NCI-H510A treated with DMSO at 0.1 percent for 48 hours (cell line): ENCODE measurements around the gene PRKCA.
A peak's percentile ranks its signal among the peaks of the same experiment; 100 is the strongest.
"Not testable (repeated sequence)": the region's sequence is repeated elsewhere in the genome, so short reads cannot be mapped to it uniquely, and the experiment has no call there.

ENCODE experiments used
- DNase-seq: peaks from one replicate; lab custom pipeline; 2025; lab: John Stamatoyannopoulos, UW

The PRKCA gene

GRCh38 chr17:66386498-66387351 is 84.3 kb downstream of the PRKCA start:
- peak; percentile 37 for DNase-seq

GRCh38 chr17:66387392-66387981 is 85.1 kb downstream of the PRKCA start:
- DNase-seq, result no peak

DNA sequence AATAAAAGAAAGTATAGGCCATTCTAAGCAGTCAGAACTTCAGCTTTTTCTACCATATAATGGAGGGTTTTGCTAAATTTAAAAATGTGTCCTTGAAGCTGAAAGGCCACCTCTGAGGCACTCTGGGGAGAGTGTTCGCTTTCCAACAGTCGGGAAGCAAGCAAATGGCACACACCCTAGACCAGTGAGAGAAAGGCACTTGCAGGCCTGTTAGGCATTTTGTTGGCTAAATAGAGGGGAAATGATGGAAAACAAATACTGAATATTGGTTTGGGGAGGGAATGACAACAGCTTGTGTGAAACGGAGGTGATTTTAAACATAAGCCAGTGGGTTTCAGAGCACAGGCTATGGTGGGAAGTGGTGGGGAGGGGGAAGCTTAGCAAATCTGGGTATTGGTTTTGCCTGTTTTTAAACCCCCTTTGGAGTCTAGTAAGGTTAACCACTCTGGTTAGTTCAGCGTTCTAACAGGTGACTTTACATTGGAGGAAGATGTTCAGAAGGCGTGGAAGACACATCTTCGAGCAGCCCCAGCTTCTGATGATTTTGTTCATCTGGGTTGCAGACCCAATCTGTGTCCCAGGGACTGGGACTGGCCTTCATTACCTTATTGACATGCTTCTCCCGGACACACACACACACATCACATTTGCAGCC is 90.5 kb downstream of the PRKCA start:
- no peak for DNase-seq

DNA sequence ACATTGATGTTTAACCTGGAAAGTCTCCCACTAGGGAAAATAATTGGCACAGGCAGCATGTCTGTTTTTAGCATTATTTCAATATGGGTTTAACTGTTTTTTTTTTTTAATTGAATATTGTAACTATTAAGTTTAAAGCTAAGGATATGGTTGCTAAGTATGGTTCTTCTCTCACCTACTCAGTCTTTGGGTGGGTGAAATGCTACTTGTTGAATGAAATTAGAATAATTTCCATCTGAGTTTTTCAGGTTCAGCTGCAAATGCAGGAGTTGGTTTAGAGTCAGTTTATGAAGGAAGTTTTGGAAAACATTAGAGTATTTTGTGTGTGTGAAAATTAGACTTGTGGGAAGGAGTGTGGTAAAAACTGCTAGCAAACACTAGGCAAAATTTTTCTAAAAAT is 93.5 kb downstream of the PRKCA start:
- no peak for DNase-seq

- DNase-seq, result no peak
These were observed 95.1 kb downstream of the PRKCA start for GRCh38 chr17:66397486-66397885.

- DNase-seq, result no peak
These were observed 95.6 kb downstream of the PRKCA start for GRCh38 chr17:66398059-66398458.

GRCh38 chr17:66398617-66399016 is 96.2 kb downstream of the PRKCA start:
- DNase-seq, result no peak

- DNase-seq, result no peak
These were observed 97.0 kb downstream of the PRKCA start for GRCh38 chr17:66399441-66399840.

DNA sequence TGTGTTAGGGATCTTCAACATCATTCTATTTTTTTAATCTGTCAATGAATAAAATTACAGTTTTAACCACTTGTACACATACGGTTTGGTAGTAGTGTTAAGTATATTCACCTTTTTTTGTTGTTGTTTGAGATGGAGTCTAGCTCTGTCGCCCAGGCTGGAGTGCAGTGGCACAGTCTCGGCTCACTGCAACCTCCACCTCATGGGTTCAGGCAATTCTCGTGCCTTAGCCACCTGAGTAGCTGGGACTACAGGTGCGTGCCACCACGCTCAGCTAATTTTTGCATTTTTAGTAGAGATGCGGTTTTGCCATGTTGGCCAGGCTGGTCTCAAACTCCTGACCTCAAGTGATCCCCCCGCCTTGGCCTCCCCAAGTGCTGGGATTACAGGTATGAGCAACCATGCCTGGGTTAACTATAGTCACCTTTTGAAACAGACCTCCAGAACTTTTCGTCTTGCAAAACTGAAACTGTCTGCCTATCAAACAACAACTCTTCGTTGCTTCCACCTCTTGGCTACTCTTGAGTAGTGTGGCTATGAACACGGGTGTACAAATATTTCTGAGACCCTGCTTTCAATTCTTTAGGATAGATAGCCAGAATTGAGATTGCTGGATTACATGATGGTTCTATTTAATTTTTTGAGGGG is 97.8 kb downstream of the PRKCA start:
- not testable (repeated sequence) for DNase-seq

- DNase-seq, result no peak
These were observed 98.3 kb downstream of the PRKCA start for GRCh38 chr17:66400698-66401097.

GRCh38 chr17:66401364-66401763 is 99.0 kb downstream of the PRKCA start:
- no peak for DNase-seq

DNA sequence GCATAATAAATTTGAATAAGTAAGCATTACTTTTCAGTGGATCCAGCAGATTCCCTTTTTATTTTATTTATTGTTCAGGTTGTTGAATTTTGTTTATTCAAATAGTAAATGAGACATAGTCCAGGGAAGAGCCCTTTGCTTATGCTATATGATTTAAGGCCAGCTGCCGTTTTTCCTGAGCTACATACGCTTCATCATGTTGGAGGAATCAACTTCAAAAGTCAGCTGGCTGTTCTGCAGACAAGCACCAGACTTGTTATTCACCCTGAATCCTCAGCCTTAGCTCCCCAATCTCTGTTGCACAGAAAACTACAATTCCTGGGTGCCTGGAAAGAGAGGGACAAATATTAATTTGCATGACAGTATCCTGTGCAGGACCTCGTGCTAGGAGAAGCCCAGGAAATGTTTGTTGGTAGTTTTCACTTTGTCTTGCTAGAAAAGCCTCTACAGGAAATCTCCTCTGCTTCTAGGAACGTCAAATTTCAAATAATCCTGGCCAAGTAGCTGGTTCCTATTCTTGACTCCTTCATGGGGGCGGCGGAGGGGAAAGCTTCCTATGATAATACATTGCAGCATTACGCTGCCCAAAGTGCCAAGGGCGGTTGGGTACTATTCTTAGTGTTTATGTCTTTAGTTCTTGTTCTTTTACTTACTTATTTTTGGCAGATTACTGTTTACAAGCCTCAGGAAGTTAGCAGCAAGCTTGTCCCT is 101.6 kb downstream of the PRKCA start:
- DNase-seq, result no peak

GRCh38 chr17:66405836-66406677 is 103.6 kb downstream of the PRKCA start:
- no peak for DNase-seq

DNA sequence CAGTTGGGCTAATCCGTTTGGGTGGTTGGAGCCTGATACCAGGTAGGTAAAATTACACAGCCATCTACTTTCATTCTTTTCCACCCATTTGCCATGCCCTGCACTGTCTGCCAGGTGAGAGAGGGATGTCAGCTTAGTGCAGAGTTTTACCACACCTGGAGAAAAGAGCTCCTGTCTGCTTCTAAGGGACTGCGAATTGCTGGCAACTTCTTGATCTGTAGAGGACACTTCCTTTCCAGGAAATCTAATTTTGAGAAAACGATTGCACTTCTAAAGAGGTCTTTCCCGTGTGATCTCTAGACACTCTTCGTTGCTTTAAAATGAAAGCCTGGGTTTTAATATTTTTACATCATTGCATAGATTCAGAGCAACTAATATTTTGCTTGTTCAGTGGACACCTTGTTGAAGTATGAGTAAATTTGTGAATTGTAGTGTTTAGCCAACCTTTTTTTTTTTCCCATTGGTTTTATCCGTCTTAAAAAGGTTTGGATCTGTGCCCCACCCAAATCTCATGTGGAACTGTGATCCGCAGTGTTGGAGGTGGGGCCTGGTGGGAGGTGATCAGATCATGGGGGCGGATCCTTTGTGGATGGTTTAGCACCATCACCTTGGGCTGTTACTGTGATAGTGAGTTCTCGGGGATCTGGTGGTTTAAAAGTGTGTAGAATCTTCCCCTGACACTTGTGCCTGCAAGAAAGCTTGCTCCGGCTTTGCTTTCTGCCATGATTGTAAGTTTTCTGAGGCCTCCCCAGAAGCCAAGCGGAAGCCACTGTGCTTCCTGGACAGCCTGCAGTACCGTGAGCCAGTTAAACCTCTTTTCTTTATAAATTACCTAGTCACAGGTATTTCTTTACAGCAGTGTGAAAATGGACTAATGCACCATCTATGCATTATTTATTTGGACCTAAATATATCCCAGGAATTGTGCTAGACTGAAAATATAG is 104.6 kb downstream of the PRKCA start:
- no peak for DNase-seq

DNA sequence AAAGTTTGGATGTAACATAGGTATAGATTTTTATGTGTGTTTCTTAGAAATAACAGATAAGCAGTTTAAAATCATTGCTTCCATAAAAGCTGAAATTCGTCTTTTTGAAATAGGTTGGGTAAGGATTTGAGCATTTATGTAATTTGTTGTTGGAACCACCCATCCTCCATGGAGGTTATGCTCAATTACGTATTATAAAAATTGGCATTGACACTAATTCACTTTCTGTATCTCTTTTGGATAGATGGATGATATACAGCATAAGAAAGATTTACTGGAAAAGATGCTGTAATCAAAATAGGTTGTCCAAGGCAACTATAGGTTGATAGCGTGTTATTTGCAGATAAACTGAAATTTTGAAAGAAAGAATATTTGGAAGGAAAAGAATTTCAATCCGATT is 105.5 kb downstream of the PRKCA start:
- DNase-seq, result no peak

- no peak for DNase-seq
These were observed 109.1 kb downstream of the PRKCA start for GRCh38 chr17:66411520-66411919.

- DNase-seq, result no peak
These were observed 110.6 kb downstream of the PRKCA start for GRCh38 chr17:66412857-66413558.

GRCh38 chr17:66413559-66414520 is 111.4 kb downstream of the PRKCA start:
- DNase-seq, result no peak
